ENCODE measurements around the gene C12orf75.
"Not testable (repeated sequence)": the region's sequence is repeated elsewhere in the genome, so short reads cannot be mapped to it uniquely, and the experiment has no call there.

C12orf75 gene

DNA sequence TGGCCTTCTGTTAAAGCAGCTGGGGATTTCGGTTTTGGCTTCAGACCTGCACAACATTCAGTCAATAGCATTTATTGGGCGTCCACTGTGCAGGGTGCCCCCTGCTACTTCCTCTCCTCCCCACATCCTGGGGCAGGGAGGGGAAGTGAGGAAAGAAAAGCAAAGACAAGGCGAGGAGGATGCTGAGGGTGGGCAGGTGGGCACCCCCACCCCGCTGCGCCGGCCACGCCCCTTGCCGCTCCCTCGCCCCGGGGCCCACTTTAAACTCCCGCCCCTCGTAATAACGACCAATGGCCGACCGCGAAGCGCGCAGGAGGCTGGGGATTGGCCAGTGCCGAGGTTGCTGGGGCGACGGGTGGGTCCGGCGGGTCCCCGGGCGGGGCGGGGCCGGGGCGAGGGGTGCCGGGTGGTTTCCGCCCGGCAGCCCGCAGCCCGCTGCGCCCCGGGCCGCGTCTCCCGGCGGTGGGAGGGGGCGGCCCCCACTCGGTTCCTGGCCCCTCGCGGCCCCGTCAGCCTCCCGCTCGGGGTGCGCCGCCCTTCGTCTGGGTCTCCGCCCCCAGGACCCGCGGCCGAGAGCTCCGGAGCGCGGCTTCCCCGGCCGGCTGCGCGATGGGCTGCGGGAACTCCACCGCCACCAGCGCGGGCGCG is at the start of gene C12orf75:
TSS of gene C12orf75 (plus strand) at position 409 of the 648 bp plus-strand sequence. CDS start at position 610, 201 bp downstream.
- peak; percentile 83 for DNase-seq (ENCODE audit: low spot score)

DNA sequence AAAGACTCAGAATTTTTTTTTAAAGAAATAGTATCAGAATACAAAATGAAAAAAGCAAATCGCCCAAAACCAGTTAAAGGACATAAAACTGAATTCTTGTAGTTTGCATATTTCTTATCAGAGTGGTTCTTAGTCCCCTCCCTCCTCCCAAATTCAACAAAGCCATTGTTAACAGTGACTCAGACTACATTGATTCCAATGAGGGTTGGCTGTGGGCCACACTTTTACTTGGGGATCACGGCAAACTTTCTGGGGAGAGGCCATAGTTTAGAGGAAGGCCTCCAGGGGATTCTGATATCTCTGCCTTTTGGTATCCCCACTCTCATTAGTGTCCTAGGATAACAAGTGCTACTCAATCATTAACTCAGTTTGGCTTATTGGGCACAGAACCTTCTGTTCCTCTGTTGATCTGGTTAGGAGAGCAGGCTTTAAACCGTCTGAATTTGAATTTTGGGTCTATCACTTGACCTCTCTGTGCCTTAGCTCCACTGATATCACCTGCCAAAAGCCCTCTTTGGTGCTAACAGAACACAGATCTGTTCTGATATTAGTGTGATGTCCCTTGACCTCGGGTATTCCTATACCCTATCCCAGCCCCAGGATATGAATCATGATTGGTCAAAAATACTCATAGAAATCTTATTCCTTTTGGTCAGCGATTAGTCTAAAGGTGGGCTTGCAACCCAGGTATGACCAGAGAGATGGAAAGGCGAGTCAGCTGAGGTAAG is 49.4 kb upstream of the C12orf75 start:
- DNase-seq (ENCODE audit: low spot score): no peak

DNA sequence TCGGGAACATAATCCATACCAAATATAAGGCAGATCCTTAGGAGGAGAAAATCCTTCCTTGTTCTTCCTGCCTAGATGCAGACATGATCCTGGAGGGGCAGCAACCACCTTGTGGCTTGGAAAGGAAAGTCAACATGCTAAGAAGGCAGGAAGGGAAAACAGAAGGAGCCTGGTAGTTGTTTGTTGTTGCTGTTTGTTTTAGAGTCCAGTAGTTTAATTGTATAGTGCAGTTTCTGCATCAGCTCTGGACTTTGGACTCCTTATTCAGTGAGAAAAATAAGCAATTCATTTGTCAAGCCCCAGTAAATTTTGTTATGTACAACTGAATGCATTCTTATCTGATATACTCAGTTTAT is 48.8 kb upstream of the C12orf75 start:
- no peak for DNase-seq (ENCODE audit: low spot score)

DNA sequence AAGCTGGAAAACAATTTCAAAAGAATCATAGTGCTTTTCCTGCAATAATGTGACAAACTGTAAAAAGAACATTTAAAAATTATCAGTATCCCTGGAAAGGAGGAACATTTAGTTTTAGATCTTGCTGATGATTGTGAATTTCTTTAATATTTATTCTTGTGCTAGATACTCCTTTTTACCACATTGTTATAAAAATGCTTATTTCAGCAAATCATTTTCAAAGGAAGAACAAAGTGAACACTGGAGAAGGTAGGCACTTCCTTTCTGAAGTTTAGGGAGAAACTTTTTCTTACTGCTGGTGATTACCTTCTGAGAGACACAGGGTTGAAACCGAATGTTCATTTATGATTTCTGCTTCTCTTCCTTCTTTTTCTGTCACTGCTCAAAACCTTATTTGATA is 45.1 kb upstream of the C12orf75 start:
- no peak for DNase-seq (ENCODE audit: low spot score)

DNA sequence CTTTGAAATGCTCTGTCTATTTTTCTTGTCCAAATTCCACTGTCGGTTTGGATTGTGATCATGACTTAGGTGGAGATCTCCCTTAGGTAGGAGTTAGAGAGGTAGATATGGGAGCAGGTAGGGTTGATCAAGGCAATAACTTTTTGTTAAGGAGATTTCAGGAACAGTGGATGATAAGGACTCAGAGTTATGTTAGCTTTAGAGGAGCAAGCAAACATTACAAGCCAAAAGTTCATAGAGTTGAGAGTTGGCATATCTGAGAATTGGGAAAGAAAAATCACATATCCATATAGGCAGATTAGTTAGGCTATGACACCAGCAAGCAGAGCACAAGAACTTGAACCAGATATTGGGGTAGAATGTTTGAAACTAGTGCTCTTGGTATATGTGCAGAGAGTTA is 43.1 kb upstream of the C12orf75 start:
- no peak for DNase-seq (ENCODE audit: low spot score)

DNA sequence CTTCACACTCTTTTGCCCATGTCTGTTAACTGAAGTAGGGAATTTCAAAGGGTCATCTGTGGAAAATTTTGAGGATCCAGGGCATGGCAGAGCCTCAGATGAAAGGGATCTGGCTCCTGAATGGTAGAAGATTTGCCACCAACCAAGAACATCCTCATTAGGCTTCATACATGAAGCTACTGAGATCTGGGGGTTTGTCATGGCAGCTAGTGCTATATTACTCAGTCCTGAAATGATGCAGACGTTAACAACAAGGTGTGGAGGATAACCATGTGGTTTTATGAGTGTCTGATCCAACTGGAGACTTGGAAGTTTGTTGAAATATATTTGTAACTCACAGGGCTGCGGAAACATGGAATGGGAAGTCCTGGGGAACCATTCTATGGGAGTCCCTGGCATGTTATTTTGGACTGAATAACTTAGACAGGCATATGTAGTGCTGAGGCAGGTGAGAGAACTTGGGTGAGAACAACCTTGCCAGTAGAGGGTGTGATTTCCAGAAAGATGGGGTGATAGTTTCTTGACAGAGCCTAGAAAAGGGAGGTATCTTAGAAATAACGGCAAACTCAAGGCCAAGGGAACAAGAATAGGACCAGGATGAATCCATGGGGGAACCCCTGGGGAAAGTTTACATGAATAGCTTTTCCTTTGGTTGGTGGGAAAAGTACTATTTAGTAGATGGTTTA is 42.0 kb upstream of the C12orf75 start:
- no peak for DNase-seq (ENCODE audit: low spot score)

DNA sequence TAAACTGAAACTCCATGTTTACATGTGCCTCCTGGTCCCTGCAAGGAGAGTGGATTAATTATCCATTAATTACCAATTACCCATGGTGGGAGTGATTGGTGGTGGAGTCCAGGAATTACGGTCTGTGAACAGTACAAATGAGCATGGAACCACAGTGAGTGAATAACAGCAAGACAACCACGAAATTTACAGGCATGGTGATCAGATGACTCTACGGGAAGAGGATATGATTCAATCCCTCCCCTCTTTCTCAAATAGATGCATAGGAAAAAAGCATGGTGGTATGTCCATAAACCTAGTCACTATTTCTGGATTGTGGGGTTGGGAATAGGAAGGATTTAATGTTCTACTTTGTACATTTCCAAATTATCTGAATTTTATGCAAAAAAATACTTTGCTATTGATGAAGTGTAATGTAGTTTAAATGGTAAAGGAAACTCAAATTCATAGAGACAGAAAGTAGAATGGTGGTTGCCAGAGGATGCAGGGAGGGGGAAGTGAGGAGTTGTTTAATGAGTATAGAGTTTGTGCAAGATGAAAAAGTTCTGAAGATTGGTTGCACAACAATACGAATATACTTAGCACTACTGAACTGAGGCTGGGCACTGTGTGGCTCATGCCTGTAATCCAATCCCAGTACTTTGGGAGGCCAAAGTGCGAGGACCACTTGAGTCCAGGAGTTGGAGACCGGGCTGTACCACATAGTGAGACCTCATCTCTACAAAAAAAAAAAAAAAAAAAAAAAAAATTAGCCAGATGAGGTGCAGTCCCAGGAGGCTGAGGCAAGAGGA is 41.2 kb upstream of the C12orf75 start:
- no peak for DNase-seq (ENCODE audit: low spot score)

DNA sequence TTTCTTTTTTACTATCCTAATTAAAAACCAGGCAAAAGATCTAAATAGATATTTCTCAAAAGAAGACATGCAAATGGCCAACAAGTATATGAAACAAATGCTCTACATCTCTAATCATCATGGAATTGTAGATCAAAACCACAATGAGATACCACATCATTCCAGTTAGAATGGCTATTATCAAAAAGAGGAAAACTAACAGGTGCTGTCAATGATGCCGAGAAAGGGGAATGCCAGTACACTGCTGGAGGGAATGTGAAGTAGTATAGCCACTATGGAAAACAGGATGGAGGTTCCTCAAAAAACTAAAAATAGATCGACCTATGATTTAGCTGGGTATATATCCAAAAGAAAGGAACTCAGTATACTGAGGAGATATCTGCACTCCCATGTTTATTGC is 39.0 kb upstream of the C12orf75 start:
- no peak for DNase-seq (ENCODE audit: low spot score)

DNA sequence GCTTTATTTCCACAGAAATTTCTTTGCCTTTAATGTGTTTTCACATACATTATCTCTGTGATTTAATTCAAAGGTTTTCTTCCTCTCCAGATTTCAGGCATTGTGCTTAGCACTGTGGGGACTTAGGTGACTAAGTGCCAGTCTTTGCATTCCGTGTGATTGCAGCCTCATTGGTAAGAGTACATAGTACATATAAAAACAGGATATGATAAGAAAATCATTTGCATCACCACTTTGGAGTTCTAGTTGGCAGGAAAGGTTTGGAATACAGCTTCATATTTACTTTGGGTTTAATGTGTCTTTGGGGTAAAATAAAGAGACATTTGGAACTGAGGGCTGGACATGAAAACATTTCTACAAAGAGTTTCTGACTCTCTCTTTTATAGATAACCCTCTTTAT is 37.8 kb upstream of the C12orf75 start:
- DNase-seq (ENCODE audit: low spot score): no peak

DNA sequence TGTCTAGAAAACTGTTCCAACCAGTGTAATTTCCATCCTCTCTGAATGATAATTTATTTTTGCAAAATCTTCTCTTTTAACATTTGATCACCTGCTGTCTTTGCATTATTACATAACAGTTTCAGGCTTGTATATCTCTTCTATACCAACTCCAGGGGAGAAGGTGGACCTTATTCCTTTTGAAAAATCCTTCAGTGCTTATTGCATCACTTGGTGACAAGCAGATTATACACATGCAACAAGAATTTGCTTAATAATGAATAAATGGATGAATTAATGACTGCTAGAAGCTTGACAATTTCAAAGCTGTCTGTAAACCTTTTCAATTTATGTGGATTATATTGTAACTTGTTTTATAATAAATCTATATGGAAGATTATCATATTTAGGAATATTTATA is 37.3 kb upstream of the C12orf75 start:
- DNase-seq (ENCODE audit: low spot score): no peak

DNA sequence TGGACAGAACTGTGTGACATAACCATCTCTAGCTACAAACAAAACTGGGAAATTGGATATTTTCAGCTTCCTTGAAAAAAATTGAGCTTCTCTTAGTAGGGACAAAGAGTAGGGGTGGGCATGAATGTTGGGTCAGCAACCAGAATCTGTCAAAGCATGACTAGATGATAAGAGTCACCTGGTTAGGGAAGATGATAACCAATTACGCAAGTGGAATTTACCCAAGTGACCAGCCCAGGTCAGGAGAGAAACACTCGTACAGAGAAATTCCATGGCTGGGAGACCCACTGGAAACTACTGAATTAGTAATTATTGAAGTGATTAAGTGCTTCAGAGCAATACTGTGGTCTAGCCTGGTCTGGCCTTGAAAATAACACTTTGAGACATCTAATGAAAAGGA is 36.3 kb upstream of the C12orf75 start:
- no peak for DNase-seq (ENCODE audit: low spot score)

DNA sequence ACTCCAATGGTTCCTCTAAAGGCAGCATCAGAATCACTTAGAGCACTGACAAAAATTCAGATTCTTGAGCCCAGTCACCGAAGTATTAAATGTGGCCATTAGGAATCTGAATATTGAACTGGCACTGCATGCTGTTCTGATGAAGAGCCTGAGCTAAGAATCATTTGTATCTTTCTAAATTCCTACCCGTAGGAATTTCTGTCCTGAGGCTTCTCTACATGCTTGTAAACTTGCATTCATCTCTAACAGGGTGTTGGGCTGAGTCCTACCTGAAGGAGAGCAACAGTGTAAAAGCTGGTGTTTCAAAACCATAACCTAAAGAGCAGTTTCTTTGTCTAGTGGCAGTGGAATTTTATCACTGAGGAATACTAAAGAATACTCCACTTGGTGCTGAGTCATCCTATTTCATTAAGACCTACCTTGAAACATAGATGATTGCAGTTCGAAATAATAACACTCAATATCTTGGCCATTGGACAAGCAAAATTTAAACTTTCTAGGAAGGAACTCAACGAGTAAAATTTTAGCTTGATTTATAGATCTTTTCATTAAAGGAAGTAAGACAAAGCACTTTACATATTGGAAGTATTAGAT is 35.5 kb upstream of the C12orf75 start:
- no peak for DNase-seq (ENCODE audit: low spot score)

DNA sequence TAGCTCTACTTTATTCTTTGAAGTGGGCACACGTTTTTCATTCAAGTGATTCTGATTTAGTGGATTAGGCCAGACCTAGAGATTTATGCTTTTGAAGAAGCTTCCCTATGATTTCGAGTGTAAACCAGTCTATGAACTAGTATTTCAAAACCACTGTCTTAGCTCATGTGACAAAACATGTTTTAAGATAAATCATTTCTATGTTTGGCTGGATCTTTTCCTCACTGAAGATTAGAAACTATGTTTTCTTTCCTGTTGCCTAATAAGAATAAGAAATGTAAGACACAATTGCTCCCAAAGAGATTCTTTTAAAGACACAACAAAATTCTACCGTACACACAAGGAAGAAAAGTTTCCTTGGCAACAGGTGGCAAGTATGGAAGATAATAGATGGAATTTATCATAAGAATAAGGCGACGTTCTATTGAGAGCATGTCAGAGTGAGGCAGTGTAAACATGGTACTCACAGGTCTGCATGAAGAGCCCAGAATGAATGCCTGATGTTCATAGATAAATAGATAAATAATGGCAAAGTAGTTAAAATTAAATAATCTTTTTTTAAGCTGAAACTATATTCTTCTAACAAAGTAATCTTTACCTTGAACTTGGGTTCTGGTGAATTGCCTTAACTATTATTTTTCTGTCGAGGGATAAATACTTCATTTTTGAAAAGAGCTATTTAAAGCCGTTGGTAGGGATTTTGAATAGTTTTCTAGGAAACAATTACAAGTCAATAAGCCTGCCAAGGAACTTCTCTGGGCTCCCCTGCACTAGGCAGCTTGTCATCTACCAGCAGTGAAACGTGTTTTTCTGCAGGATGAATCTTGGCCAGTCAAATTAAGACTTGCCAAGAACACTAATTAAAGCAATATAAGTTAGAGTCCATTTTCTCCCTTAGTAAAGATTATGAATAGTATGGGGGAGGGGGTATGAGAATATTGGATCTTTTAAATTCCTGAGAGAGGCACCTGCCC is 34.1 kb upstream of the C12orf75 start:
- DNase-seq (ENCODE audit: low spot score): no peak

DNA sequence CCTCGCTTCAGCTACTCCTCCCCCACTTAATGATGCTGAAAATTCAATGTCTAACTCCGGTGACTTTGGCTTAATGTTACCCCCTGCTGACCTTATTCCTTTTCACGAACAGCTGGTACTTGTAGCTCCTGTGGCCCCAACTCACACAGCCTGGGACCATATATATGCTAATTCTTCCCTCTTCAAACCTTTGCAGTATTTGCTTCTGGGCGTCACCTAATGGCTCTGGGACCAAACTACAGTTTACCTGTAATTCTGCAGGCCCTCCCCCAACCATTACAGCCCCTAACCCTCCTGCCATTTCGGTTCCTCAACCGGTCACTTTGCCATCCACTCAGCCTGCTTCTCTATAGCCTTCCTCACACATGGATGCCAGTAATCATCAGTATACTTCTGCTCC is 29.6 kb upstream of the C12orf75 start:
- no peak for DNase-seq (ENCODE audit: low spot score)

DNA sequence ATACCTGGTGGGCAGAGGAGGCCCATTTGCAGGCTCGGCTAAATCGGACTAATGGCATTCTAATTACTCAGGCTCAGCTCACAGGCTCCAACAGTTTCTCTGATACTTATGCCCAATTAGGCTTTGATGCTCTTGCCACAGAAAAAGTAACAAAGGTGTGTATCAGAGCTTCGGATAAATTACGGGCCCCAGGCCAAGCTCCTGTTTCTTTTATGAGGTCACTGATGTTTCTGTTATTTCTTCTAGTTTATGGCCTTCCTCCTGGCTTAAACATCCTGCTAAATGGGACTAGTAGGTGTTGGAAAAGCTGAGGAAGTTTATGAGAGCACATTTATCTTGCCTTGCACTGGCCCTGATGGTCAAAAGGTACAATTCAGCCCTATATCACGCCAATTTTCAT is 28.8 kb upstream of the C12orf75 start:
- DNase-seq (ENCODE audit: low spot score): no peak

DNA sequence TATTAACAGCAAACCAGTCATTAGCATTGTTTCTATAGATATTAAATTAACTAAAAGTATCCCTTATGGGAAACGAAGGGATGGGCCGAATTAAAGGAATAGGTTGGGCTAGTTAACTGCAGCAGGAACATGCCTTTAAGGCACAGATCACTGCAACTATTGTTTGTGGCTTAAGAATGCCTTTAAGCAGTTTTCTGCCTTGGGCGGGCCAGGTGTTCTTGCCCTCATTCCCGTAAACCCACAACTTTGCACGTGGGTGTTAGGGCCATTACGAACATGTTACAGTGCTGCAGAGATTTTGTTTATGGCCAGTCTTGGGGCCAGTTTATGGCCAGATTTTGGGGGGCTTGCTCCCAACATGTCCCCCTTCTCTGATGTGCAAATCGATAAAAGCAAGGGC is 27.5 kb upstream of the C12orf75 start:
- not testable (repeated sequence) for DNase-seq (ENCODE audit: low spot score)

DNA sequence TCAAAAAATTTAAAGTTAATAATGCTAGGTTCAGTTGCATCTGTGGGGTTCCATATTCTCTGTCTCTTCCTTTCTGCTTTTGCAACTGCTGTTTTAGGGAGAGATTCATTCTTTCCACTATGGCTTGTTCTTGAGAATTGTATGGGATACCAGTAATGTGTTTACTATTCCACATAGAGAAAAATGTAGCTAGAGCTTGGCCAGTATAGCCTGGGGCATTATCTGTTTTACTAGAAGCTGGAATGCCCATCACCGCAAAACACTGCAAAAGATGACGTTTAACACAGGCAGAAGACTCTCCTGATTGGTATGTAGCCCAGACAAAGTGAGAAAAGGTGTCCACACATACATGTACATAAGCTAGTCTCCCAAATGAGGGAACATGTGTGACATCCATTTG is 25.9 kb upstream of the C12orf75 start:
- DNase-seq (ENCODE audit: low spot score): not testable (repeated sequence)

DNA sequence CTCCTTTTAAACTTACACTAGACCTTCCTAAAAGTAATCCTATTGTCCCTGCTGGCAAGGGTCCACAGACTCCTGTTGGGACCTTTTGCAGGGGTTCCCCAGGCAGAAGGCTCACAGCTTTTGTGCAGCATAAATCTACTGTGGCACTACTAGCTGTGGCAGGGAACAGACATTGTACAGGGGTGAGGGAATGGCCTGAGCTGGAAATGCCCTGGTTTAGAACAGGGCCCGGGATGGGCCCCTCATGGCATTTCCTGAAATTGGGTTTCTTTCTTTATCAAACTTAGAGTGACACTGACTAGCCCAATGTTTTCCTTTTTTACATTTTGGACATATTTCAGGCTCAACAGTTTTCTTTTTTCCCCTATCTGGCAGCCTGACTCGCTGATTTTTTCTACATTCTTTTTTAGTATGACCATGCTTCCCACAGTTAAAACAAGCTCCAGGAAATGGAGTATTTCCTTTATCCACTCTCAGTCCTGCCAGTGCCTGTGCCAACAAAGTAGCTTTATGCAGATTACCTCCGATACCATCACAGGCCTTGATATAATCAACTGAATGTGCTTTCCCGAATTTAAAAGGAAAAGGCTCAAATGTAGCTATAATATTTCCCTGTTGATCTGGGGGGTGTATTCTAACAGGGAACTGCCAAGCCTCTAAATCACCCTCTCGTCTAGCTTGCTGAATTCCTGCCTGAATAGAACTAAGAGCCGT is 22.7 kb upstream of the C12orf75 start:
- not testable (repeated sequence) for DNase-seq (ENCODE audit: low spot score)

DNA sequence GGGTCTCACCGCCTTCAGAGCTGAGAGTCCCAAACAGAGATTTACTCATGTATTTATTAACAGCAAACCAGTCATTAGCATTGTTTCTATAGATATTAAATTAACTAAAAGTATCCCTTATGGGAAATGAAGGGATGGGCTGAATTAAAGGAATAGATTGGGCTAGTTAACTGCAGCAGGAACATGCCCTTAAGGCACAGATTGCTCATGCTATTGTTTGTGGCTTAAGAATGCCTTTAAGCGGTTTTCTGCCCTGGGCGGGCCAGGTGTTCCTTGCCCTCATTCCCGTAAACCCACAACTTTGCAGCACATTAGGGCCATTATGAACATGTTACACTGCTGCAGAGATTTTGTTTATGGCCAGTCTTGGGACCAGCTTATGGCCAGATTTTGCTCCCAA is 21.7 kb upstream of the C12orf75 start:
- not testable (repeated sequence) for DNase-seq (ENCODE audit: low spot score)

DNA sequence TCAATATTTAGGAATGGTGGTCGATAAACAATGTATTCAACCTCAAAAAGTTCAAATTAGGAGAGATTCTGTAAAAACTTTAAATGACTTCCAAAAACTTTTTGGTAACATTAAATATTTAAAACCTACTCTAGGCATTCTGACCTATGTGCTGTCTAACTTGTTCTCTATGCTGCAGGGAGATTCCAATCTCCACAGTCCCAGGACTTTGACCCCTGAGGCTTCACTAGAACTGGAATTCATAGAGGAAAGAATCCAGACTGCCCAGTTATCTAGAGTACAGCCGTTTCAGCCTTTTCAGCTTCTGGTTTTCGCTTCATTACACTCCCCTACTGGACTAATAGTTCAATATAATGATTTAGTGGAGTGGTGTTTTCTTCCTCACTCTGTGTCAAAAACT is 21.1 kb upstream of the C12orf75 start:
- DNase-seq (ENCODE audit: low spot score): not testable (repeated sequence)

Measured in CD4-positive, alpha-beta T cell treated with Interleukin-6 at 100 ng/mL for 8 hours (primary cell).